K562 (cell line): ENCODE measurements around the gene NTRK2. TPM values are rescaled to one million over a fixed set of nuclear protein-coding genes. Genes with fewer than 3 reads are reported as not detected.

Experiments
- ATAC-seq: fragments of 200-7000 bp; cut with Tn5 transposase; 3 replicates; pipeline ENCODE4 v1.9.1; 2020; ENCODE audit warnings: moderate library complexity
- BruUV-seq: library from RNA; stranded (reverse); fragments of 400-500 nt; replicated peaks from 2 replicates; lab custom pipeline; 2021; lab: Mats Ljungman, UMichigan
- CTCF ChIA-PET: fragments of 300-600 bp; formaldehyde crosslinking; extraction: SDS; loops from one replicate; lab custom pipeline; 2021; ENCODE audit warnings: low intra/inter-chr PET ratio; lab: Yijun Ruan, JAX
- POLR2A ChIA-PET: fragments of 300-600, 350-650 bp; sonication (Branson Sonifier 250); formaldehyde crosslinking; extraction: SDS; loops from one replicate; lab custom pipeline; 2021; ENCODE audit warnings: antibody characterized with exemption, inconsistent platforms; lab: Yijun Ruan, JAX
- DNase-seq, 4 experiments: peaks; one replicate each; pipeline versions ENCODE4 v3.0.0 to v3.0.0-alpha.2; 2011 to 2018; ENCODE audit warnings: low spot score in 3 of 4, mixed read lengths in 3 of 4; ENCODE audit errors: extremely low read depth in 1 of 4
- FAIRE-seq: peaks from 2 replicates; lab custom pipeline; 2011; peaks lifted over from hg19 to GRCh38; lab: Jason Lieb, UNC
- H2AFZ ChIP-seq: 2 replicates; pipeline ENCODE4 v1.6.0; 2011; ENCODE audit warnings: low read depth, low read length, control low read depth, inconsistent platforms
- H3K27ac ChIP-seq: fragments of 200-600 bp; 3 replicates; pipeline ENCODE4 v1.8.0; 2011; ENCODE audit warnings: low read depth, mild to moderate bottlenecking, control low read depth, inconsistent platforms, low read length, moderate library complexity, mixed read lengths; ENCODE audit errors: extremely low read depth
- H3K27me3 ChIP-seq, 2 experiments: fragments of 300-600 bp in 1 of 2; 2 replicates in 1 of 2; 3 replicates in 1 of 2; pipeline versions ENCODE4 v1.6.0 to v1.8.0; 2011; ENCODE audit warnings: inconsistent platforms in 2 of 2, low read length in 2 of 2, mild to moderate bottlenecking in 1 of 2, mixed read lengths in 1 of 2, moderate library complexity in 1 of 2; ENCODE audit not compliant: control insufficient read depth in 2 of 2, insufficient read depth in 2 of 2
- H3K36me3 ChIP-seq: fragments of 300-600 bp; 3 replicates; pipeline ENCODE4 v1.8.0; 2011; ENCODE audit warnings: mild to moderate bottlenecking, low read length, inconsistent platforms; ENCODE audit not compliant: control insufficient read depth, insufficient read depth
- H3K4me1 ChIP-seq, 2 experiments: fragments of 200-600 bp in 1 of 2; replicated peaks in 1 of 2; 2 replicates in 1 of 2; 3 replicates in 1 of 2; pipeline versions ENCODE4 v1.5.1 to v1.8.0; 2011; ENCODE audit warnings: inconsistent platforms in 2 of 2, low read length in 2 of 2, mild to moderate bottlenecking in 1 of 2, mixed read lengths in 1 of 2, moderate library complexity in 1 of 2; ENCODE audit not compliant: control insufficient read depth in 2 of 2, insufficient read depth in 2 of 2
- H3K4me2 ChIP-seq: 2 replicates; pipeline ENCODE4 v1.6.1; 2011; ENCODE audit warnings: low read length, control low read depth, inconsistent platforms, mixed read lengths; ENCODE audit not compliant: insufficient read depth
- H3K4me3 ChIP-seq: fragments of 200-600 bp; sonication (generic), shearing (Covaris generic); 2 replicates; pipeline ENCODE4 v1.5.1; 2016; ENCODE audit warnings: control low read depth, inconsistent platforms
- H3K79me2 ChIP-seq: fragments of 200-600 bp; 3 replicates; pipeline ENCODE4 v1.8.0; 2011; ENCODE audit warnings: low read length, inconsistent platforms; ENCODE audit not compliant: control insufficient read depth, insufficient read depth
- H3K9ac ChIP-seq, 2 experiments: 2 replicates each; pipeline versions ENCODE4 v1.6.0 to v1.6.1; 2011; ENCODE audit warnings: low read depth in 2 of 2, low read length in 2 of 2, control low read depth in 1 of 2, inconsistent platforms in 1 of 2, mild to moderate bottlenecking in 1 of 2, mixed read lengths in 1 of 2; ENCODE audit not compliant: insufficient read depth in 1 of 2
- H3K9me1 ChIP-seq: one replicate; pipeline ENCODE4 v1.6.0; 2011; ENCODE audit warnings: inconsistent platforms, mild to moderate bottlenecking, low read length, moderate library complexity; ENCODE audit not compliant: control insufficient read depth, insufficient read depth
- H3K9me3 ChIP-seq: replicated peaks from 2 replicates; pipeline ENCODE4 v1.5.1; 2011; ENCODE audit warnings: low read depth, low read length, inconsistent platforms; ENCODE audit not compliant: control insufficient read depth, insufficient read depth
- H4K20me1 ChIP-seq: replicated peaks from 2 replicates; pipeline ENCODE4 v1.6.1; 2011; ENCODE audit warnings: low read length, inconsistent platforms, mixed read lengths; ENCODE audit not compliant: control insufficient read depth, insufficient read depth
- E2F3 ChIP-seq: fragments of 250-450 bp; sonication (Bioruptor Pico); IDR thresholded peaks from 2 replicates; pipeline ENCODE4 v1.4.0; 2020; ENCODE audit warnings: mild to moderate bottlenecking
- FUS ChIP-seq: fragments of 200-400 bp; formaldehyde crosslinking; optimal IDR thresholded peaks from 2 replicates; pipeline ENCODE3; 2017; ENCODE audit warnings: low read depth, low read length
- POLR3A ChIP-seq: IDR thresholded peaks from 2 replicates; pipeline ENCODE4 v1.6.1; 2011; ENCODE audit warnings: borderline replicate concordance, mild to moderate bottlenecking, moderate library complexity; ENCODE audit not compliant: insufficient read length, insufficient read depth; ENCODE audit errors: extremely low read depth
- TOE1 ChIP-seq, 2 experiments: fragments of 450-650 bp in 1 of 2; sonication (generic) in 1 of 2; formaldehyde crosslinking in 1 of 2; IDR thresholded peaks; 2 replicates each; pipeline versions ENCODE4 v1.7.1 to v1.8.0; 2016 to 2022; ENCODE audit warnings: borderline replicate concordance in 2 of 2, mild to moderate bottlenecking in 2 of 2, antibody characterized with exemption in 1 of 2, inconsistent platforms in 1 of 2, low read depth in 1 of 2, missing genetic modification reagents in 1 of 2, moderate library complexity in 1 of 2
- ZBTB43 ChIP-seq: sonication (generic); formaldehyde crosslinking; IDR thresholded peaks from 2 replicates; pipeline ENCODE4 v1.8.0; 2023; ENCODE audit warnings: mild to moderate bottlenecking, missing genetic modification reagents
- ZBTB9 ChIP-seq: fragments of 450-650 bp; formaldehyde crosslinking; IDR thresholded peaks from 2 replicates; pipeline ENCODE4 v1.4.0; 2020; ENCODE audit warnings: mild to moderate bottlenecking, moderate library complexity
- WGBS: fragments of 100-300 bp; shearing (Covaris generic); methylation state at CpG from one replicate; pipeline ENCODE4 v1.1.6; 2016; ENCODE audit warnings: low coverage, mixed read lengths; ENCODE audit not compliant: insufficient coverage; ENCODE audit errors: missing lambda C conversion rate; 5-methylcytosine and 5-hydroxymethylcytosine counted together
- in situ Hi-C: fragments of 300-500 bp; cut with MboI; formaldehyde crosslinking; loops from 4 replicates; pipeline ENCODE4 v1.15.0; 2018; ENCODE audit warnings: inconsistent platforms, mixed read lengths
- intact Hi-C: fragments of 100-400 bp; cut with micrococcal nuclease; formaldehyde crosslinking; loops from 2 replicates; pipeline ENCODE4 v1.14.2; 2022
- polyA plus RNA-seq, 8 experiments: library from polyadenylated mRNA; depleted of rRNA in 4 of 8; stranded (reverse) in 5 of 8; unstranded in 3 of 8; fragments of >200 nt; fragmentation: Nextera tagmentation in 2 of 8; fragmentation: Illumina TruSeq in 1 of 8; extraction: Ambion mirVana in 2 of 8; extraction: Trizol in 1 of 8; gene quantifications; 2 replicates each; pipeline versions ENCODE4 v1.2.1 to v1.2.3, GENCODE V29; 2011 to 2014; ENCODE audit warnings: inconsistent platforms in 1 of 8, missing spikeins in 1 of 8
- total RNA-seq, 7 experiments: library from RNA; depleted of rRNA in 6 of 7; stranded (reverse); fragments of >200 nt in 6 of 7; fragmentation: Illumina TruSeq in 2 of 7; extraction: Trizol in 2 of 7; gene quantifications; 2 replicates each; pipeline versions ENCODE4 v1.2.1 to v1.2.3, GENCODE V29; 2011 to 2021; ENCODE audit warnings: low replicate concordance in 1 of 7

Gene NTRK2
- total and polyA plus RNA-seq, 9 of the 15 experiments (the other 6 are each of a cell fraction or from before 2014, with no cell fraction given): not detected

- FAIRE-seq: no peak
- BruUV-seq: no TSS peak
- CTCF ChIA-PET: no interaction called here
These were observed 170.0 kb downstream of the NTRK2 start for GRCh38 chr9:84839541-84839940.

More at GRCh38 chr9:84839541-84839940, 170.0 kb downstream of the NTRK2 start:
- Histone ChIP-seq H3K9ac (no peak overlapping the region), H3K27me3 (no peaks in the 10 kb centered on the region), H4K20me1 (no peaks in the 10 kb centered on the region), H3K4me2 (no peak overlapping the region), H3K9me1 (no peaks in the 10 kb centered on the region), H3K4me1 (no peaks in the 10 kb centered on the region), H3K27ac (no peak overlapping the region), H3K4me3 (no peak overlapping the region), H3K36me3 (no peaks in the 10 kb centered on the region), H3K9me3 (no peaks in the 10 kb centered on the region), H3K79me2 (no peaks in the 10 kb centered on the region), H2AFZ (no peak overlapping the region)
- whole genome bisulfite sequencing: 0% methylated on average over 6 of the region's 9 CpGs
- ATAC-seq: no peak
- POLR2A ChIA-PET: no interaction called here
- intact Hi-C loops: no loop called here
- in situ Hi-C loops: no loop called here
- no peak for DNase-seq
- TF ChIP-seq ZBTB43 (CRISPR knock-in tag) (no peak), E2F3 (CRISPR knock-in tag) (no peak), TOE1 (IDR thresholded peaks at IDR 0.05; ENCODE audit: borderline replicate concordance) (no peak), TOE1 (CRISPR knock-in tag; IDR thresholded peaks at IDR 0.05; ENCODE audit: borderline replicate concordance, low read depth) (no peak), POLR3A (no peak), ZBTB9 (CRISPR knock-in tag) (no peak), FUS (no peak)
